Measurements from ENCODE around the gene B4GALT3.

Gene B4GALT3

GRCh38 chr1:161206411-161207140, 29.3 kb upstream of the B4GALT3 start:
- DNase-seq (ENCODE audit: low spot score), result no peak

- peak; percentile 97 for DNase-seq (ENCODE audit: low spot score)
Measured at GRCh38 chr1:161201836-161202712, 24.8 kb upstream of the B4GALT3 start, which contains the start of gene NDUFS2. NDUFS2 (plus strand) TSS chr1:161202367; CDS start chr1:161202386, 19 bp downstream.

GRCh38 chr1:161200992-161201835, 23.9 kb upstream of the B4GALT3 start:
- no peak for DNase-seq (ENCODE audit: low spot score)

- DNase-seq (ENCODE audit: low spot score), result no peak
Measured at GRCh38 chr1:161200421-161200991, 23.2 kb upstream of the B4GALT3 start.

- no peak for DNase-seq (ENCODE audit: low spot score)
Measured at GRCh38 chr1:161199506-161200139, 22.3 kb upstream of the B4GALT3 start.

- no peak for DNase-seq (ENCODE audit: low spot score)
Measured at GRCh38 chr1:161198897-161199431, 21.7 kb upstream of the B4GALT3 start, which contains the start of gene ADAMTS4. ADAMTS4 (minus strand) TSS chr1:161199054; CDS start chr1:161198627, 427 bp downstream.

GRCh38 chr1:161198194-161198896, 21.0 kb upstream of the B4GALT3 start:
- DNase-seq (ENCODE audit: low spot score), result no peak

- no peak for DNase-seq (ENCODE audit: low spot score)
Measured at GRCh38 chr1:161197560-161198193, 20.4 kb upstream of the B4GALT3 start.

- no peak for DNase-seq (ENCODE audit: low spot score)
Measured at GRCh38 chr1:161196521-161197451, 19.5 kb upstream of the B4GALT3 start.

- no peak for DNase-seq (ENCODE audit: low spot score)
Measured at GRCh38 chr1:161196111-161196510, 18.8 kb upstream of the B4GALT3 start.

GRCh38 chr1:161195171-161195570, 17.9 kb upstream of the B4GALT3 start:
- DNase-seq (ENCODE audit: low spot score), result no peak

- DNase-seq (ENCODE audit: low spot score), result no peak
Measured at GRCh38 chr1:161193561-161194235, 16.4 kb upstream of the B4GALT3 start.

- DNase-seq (ENCODE audit: low spot score), result peak; percentile 80
Measured at GRCh38 chr1:161192476-161193465, 15.5 kb upstream of the B4GALT3 start.

- DNase-seq (ENCODE audit: low spot score), result no peak
Measured at GRCh38 chr1:161191971-161192370, 14.7 kb upstream of the B4GALT3 start.

GRCh38 chr1:161190962-161191521, 13.7 kb upstream of the B4GALT3 start:
- no peak for DNase-seq (ENCODE audit: low spot score)

GRCh38 chr1:161189036-161189435, 11.7 kb upstream of the B4GALT3 start:
- no peak for DNase-seq (ENCODE audit: low spot score)
